GM18907 (cell line): Measurements from ENCODE around the gene CEP152.
"Not testable (repeated sequence)": the region's sequence is repeated elsewhere in the genome, so short reads cannot be mapped to it uniquely, and the experiment has no call there.

Experiments
- ATAC-seq: cut with Tn5 transposase; IDR thresholded peaks from one replicate; pipeline ENCODE4 v1.9.1; 2021; ENCODE audit warnings: mild to moderate bottlenecking, moderate library complexity; ENCODE audit not compliant: unreplicated experiment

The CEP152 gene

DNA sequence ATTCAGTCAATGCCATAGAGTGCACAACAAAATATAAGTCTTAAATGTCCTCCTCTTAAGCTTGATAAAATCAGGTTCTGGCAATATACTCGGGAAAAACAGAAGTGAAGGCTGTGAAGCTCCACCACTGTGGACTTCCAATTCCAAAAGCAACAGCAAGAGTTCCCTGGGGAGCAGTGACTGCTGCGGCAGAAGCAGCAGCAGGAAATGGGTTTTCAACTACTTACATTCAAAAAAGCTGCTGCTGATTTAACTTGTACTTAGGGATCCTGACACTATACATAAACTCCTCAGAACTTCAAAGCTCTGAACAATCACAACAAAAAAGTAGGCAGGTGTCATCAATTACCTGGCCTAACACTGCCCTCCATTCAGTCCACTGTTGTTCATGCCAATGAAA, 4.7 kb downstream of the CEP152 start:
- ATAC-seq, result no peak

- no peak for ATAC-seq
These were observed 5.3 kb downstream of the CEP152 start for GRCh38 chr15:48805591-48805990.

DNA sequence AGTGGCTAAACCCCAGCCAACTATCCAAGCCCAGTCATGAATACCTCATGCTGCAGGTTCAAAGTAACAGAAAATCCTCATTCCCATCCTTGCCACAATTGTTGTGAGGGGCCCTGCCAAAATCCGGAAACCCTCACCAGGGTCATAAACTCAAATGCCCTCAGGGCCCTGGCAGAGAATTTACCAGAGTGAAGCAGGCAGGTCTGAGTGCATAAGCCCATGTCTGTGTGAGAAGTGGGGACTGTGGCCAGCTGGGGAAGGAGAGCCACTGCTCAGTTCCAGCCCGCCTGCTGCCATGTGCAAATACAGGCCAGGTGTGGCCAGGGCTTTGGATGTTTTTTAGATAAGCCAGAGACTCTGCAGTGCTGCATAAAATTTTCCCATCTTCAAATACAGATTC, 7.0 kb downstream of the CEP152 start:
- ATAC-seq, result no peak

DNA sequence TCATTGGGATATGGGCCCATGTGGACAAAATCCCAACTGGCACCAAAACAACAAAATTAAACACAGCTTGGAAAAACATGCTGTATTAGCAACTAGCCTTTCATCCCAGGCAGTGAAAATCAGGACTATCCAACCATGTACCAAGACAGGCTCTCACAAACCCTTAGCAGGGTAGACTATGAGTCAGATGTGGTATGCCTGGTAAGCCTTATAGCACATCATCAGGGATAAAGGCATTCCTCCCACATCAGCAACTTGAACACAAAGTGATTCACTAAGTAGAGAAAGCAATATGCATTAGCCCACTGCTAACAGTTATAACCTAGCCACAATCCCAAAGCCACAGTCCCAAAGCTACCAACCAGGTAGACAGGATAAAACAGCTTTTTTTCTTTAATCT, 8.0 kb downstream of the CEP152 start:
- ATAC-seq, result no peak

GRCh38 chr15:48802257-48802656, 8.6 kb downstream of the CEP152 start:
- ATAC-seq, result no peak

DNA sequence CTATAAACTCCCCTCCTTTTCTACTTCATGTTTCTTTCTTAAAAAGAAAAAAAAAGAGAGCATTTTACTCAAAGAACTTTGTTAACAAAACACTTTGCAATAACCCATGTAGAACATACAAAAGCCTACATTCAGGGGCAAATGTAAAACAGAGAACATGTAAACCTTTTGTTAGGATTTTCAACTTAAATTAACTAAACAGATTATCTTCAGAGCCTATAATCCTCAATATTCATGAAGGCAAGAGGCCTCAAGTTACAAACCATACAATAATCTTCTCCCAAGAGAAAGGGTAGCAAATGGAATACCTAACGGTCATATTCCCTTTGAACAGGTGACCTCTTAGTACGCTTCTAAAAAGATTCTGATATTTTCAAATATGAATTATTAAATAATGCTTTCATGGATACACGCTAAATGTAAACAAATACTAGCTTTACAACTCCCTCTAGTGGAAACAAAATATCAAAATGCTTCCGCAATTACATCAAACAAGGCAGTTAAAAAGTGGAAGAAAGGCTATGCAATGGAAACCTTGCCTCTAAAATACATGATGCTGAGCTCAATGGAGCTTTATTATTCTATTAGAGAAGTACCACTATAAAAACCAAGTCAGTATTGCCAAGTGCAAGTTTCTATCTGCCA, 9.9 kb downstream of the CEP152 start:
- no peak for ATAC-seq

DNA sequence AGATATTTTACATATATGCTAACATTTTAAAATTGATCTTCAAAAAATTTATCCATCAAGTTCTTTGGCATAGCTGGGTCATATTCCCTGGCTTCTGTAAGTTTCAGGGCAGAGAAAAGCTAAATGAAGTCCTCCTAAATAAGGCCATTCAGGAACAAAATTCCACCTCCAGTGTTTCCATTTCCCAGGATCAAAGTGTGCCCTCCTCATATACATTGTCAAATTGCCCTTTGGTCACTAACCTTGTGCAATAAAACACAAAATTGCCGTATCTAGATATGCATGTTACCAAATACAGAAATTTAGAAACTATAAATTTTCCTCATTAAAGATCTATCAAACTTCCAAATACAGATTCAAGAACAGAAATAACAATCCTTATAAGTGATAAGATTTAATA, 10.6 kb downstream of the CEP152 start:
- no peak for ATAC-seq

GRCh38 chr15:48798319-48798718, 12.6 kb downstream of the CEP152 start:
- no peak for ATAC-seq

DNA sequence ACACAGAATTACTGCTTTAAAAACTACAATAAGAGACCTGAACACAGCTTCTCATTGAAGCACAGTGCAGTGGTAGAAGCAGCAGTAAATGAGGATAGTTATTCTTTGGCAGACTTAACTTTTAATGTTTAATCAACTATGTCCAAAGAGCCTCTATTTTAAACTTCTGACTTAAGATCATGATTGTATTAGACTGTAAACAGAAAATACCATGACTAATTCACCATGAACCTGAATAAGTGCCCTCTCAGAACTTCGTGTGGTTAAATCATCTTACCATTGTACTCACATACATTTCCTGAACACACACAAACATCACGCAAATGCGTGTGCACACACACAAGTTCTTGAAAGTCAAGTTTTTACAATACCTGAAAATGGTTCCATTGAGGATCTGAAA, 13.9 kb downstream of the CEP152 start:
- peak; percentile 71 for ATAC-seq

DNA sequence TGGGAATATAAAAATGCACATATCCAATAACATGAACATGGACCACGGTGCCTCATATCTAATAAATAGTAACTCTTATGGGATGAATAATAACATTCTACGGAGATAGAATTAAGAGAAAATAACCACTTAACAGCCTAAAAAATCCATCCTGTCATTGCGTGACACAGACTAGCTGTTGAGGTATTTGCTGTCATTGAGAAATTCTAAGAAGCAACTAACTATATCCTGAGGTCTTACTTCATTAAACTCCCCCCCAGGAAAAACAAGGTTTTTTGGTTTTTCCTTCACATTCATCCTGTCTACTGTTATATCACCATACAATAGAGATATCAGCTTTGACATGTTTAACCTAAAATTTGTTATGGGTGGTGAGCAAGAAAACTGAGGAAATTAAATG, 14.3 kb downstream of the CEP152 start:
- no peak for ATAC-seq

DNA sequence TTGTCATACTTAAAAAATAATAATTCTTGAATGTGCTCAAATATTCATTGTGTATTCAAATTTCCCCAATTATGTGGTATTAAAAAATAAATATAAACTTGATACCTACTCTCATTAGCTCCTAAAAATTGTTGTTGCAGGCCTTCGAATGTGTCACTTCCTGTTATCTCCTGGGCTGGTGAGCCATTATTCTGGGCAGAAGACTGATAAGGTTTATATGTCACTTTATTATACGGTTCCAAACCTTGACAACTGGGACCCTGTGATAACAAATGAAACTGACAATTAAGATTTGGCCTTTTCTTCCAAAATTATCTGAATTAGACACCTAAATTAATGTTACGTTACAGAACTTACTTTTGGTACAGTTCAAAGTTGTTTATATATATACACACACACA, 15.0 kb downstream of the CEP152 start:
- ATAC-seq, result no peak

- ATAC-seq, result peak; percentile 82
These were observed 16.2 kb downstream of the CEP152 start for GRCh38 chr15:48794697-48795134.

- no peak for ATAC-seq
These were observed 18.5 kb downstream of the CEP152 start for GRCh38 chr15:48792408-48792807.

- ATAC-seq, result not testable (repeated sequence)
These were observed 20.3 kb downstream of the CEP152 start for GRCh38 chr15:48790466-48791115.

DNA sequence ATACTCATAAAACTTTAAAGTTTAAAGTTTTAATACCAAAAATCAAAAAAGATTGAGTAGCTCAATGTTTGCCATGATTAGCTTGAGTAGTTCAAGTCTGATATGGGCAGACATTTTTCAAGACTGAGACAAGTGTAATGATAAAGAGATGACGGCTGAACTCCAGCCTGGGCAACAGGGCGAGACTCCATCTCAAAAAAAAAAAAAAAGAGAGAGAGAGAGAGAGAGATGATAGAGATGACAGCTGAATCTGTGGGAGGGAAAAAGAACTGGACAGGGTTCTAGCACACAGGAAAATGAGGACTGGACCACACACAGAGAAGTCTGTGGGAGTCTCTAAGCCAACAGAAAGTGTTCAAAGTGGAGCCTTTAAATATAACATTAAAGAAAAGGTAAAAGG, 25.2 kb downstream of the CEP152 start:
- no peak for ATAC-seq

- no peak for ATAC-seq
These were observed 25.7 kb downstream of the CEP152 start for GRCh38 chr15:48785195-48785594.

- ATAC-seq, result no peak
These were observed 26.1 kb downstream of the CEP152 start for GRCh38 chr15:48784756-48785155.

DNA sequence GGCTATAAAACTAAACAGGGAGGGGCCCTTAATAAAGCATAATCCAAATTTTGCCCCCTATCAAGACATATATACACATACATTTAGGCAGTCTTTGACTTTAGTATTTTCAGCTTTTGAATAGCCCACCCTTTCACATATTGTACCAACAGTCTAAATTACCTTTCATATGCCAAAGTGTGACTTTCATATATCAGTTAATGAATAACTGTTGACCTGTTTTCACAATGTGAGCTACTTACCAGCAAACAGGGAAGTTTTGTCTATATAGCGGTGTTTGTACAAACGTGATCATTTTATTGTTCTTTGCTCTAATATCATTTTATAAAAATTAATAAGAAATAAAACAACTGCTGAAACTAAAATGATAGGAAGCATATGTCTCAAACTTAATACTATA, 28.0 kb downstream of the CEP152 start:
- ATAC-seq, result no peak

DNA sequence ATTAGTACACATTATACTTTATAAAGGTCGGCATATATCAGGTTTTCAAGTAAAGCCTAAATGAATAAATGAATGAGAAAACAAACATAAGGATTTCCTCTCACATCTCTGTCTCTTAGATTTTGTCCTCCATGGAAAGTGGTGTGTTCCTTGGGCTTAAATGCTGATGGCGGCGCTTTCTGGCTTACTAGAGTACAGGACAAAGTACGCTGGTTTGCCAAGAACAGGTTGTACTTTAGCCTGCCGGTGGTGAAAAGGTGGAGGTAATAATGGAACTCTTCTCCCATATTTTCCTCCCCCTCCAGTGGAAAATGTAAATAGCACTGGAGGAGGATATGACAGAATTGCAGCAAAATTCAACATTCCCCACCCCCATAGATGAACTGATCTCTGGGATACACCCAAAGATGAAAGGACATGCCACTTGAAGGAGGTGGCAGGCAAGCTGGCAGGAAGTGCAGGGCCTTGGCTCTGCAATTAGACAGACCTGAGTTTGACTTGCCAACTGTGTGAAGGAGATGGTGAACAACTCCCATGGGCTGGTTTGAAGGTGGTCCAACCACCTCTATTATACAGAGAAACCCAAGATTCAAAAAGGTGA, 29.3 kb downstream of the CEP152 start:
- no peak for ATAC-seq

- no peak for ATAC-seq
These were observed 29.9 kb downstream of the CEP152 start for GRCh38 chr15:48781017-48781416.

DNA sequence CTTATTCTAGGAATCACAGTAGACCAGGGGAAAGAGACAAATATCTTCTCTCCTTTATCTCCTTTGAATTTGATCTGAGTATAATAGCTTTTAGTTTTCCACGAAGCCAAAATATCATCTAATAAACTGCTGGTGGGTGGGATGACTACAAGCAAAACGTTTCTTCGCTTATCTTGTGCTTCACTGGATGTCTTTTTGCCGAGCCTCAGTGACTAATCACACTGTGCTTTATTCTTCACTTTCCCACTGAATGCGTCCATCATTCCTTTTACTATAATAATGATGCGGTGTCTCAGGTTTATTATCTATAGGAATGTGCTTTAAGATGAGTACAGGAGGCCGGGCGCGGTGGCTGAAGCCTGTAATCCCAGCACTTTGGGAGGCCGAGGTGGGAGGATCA, 32.5 kb downstream of the CEP152 start:
- ATAC-seq, result no peak

GRCh38 chr15:48777645-48778330, 33.1 kb downstream of the CEP152 start:
- no peak for ATAC-seq
